BLaER1 treated with 17β-estradiol and CSF1 and Interleukin-3, amounts not matched to agents 10 nM and 100 nM (cell line): ENCODE measurements around the gene CIP2A.

Experiments
- H3K27ac ChIP-seq, 11 experiments: shearing (Covaris generic); formaldehyde crosslinking; 2 replicates each; pipeline ENCODE4 v1.8.1; 2022
- H3K27me3 ChIP-seq, 11 experiments: shearing (Covaris generic); formaldehyde crosslinking; 2 replicates each; pipeline ENCODE4 v1.8.1; 2022
- H3K36me3 ChIP-seq, 11 experiments: shearing (Covaris generic); formaldehyde crosslinking; 2 replicates each; pipeline ENCODE4 v1.8.1; 2022
- H3K4me1 ChIP-seq, 10 experiments: shearing (Covaris generic); formaldehyde crosslinking; 2 replicates each; pipeline ENCODE4 v1.8.1; 2022
- H3K4me2 ChIP-seq, 11 experiments: shearing (Covaris generic); formaldehyde crosslinking; 2 replicates each; pipeline ENCODE4 v1.8.1; 2022
- H3K4me3 ChIP-seq, 10 experiments: shearing (Covaris generic); formaldehyde crosslinking; 2 replicates each; pipeline ENCODE4 v1.8.1; 2022
- H3K9ac ChIP-seq, 11 experiments: shearing (Covaris generic); formaldehyde crosslinking; 2 replicates each; pipeline ENCODE4 v1.8.1; 2022
- H3K9me3 ChIP-seq, 11 experiments: shearing (Covaris generic); formaldehyde crosslinking; replicated peaks in 1 of 11; 2 replicates each; pipeline ENCODE4 v1.8.1; 2022
- H4K20me1 ChIP-seq, 11 experiments: shearing (Covaris generic); formaldehyde crosslinking; 2 replicates each; pipeline ENCODE4 v1.8.1; 2022
- Cebpa-rat ChIP-seq, 11 experiments: shearing (Covaris generic); IDR thresholded peaks; 2 replicates each; pipeline ENCODE4 v1.8.1; 2022

Gene CIP2A

GRCh38 chr3:108525971-108526370 is 63.3 kb downstream of the CIP2A start:
- Histone ChIP-seq H3K9me3 (no peaks in the 10 kb centered on the region), H3K4me1 (peaks cover 0 to 33% (median 10%) of the 10 kb centered on the region in 10 experiments; a peak in 13 of 20 replicates), H3K27ac (no peak overlapping the region), H3K4me3 (no peak overlapping the region), H3K36me3 (no peaks in the 10 kb centered on the region), H4K20me1 (no peaks in the 10 kb centered on the region), H3K27me3 (no peaks in the 10 kb centered on the region), H3K9ac (no peak overlapping the region), H3K4me2 (0 out of 22 replicates have a peak overlapping the region, but pooled peaks of 1 of the 11 experiments have one; percentile 1)
- no peak for TF ChIP-seq Cebpa-rat (IDR thresholded peaks at IDR 0.05)

- Histone ChIP-seq H3K9me3 (no peaks in the 10 kb centered on the region), H4K20me1 (no peaks in the 10 kb centered on the region), H3K27ac (no peak overlapping the region), H3K36me3 (no peaks in the 10 kb centered on the region), H3K4me3 (no peak overlapping the region), H3K9ac (no peak overlapping the region), H3K4me2 (no peak overlapping the region), H3K27me3 (no peaks in the 10 kb centered on the region), H3K4me1 (peaks cover 0 to 32% (median 10%) of the 10 kb centered on the region in 10 experiments; a peak in 13 of 20 replicates)
- TF ChIP-seq Cebpa-rat (IDR thresholded peaks at IDR 0.05), result no peak
Measured at GRCh38 chr3:108525256-108525655, 64.0 kb downstream of the CIP2A start.

GRCh38 chr3:108524537-108524936 is 64.7 kb downstream of the CIP2A start:
- TF ChIP-seq Cebpa-rat (IDR thresholded peaks at IDR 0.05), result no peak
- Histone ChIP-seq H3K4me1 (peaks cover 0 to 25% (median 10%) of the 10 kb centered on the region in 10 experiments; a peak in 13 of 20 replicates), H3K4me2 (no peak overlapping the region), H3K36me3 (no peaks in the 10 kb centered on the region), H4K20me1 (no peaks in the 10 kb centered on the region), H3K27me3 (no peaks in the 10 kb centered on the region), H3K4me3 (no peak overlapping the region), H3K9ac (no peak overlapping the region), H3K27ac (no peak overlapping the region), H3K9me3 (no peaks in the 10 kb centered on the region)

- Histone ChIP-seq H4K20me1 (no peaks in the 10 kb centered on the region), H3K36me3 (no peaks in the 10 kb centered on the region), H3K4me2 (no peak overlapping the region), H3K27me3 (no peaks in the 10 kb centered on the region), H3K9ac (no peak overlapping the region), H3K9me3 (no peaks in the 10 kb centered on the region), H3K27ac (no peak overlapping the region), H3K4me1 (no peaks in the 10 kb centered on the region), H3K4me3 (no peak overlapping the region)
- no peak for TF ChIP-seq Cebpa-rat (IDR thresholded peaks at IDR 0.05)
Measured at GRCh38 chr3:108518895-108519294, 70.3 kb downstream of the CIP2A start.

- no peaks in the 10 kb centered on the region for H3K4me1 ChIP-seq
- H3K27me3 ChIP-seq, result no peaks in the 10 kb centered on the region
- H3K27ac ChIP-seq, result no peak overlapping the region
- no peak overlapping the region for H3K4me2 ChIP-seq
- no peak overlapping the region for H3K4me3 ChIP-seq
- no peaks in the 10 kb centered on the region for H3K9me3 ChIP-seq
- no peaks in the 10 kb centered on the region for H3K36me3 ChIP-seq
- H3K9ac ChIP-seq, result no peak overlapping the region
- no peak for TF ChIP-seq Cebpa-rat (IDR thresholded peaks at IDR 0.05)
- H4K20me1 ChIP-seq, result no peaks in the 10 kb centered on the region
Measured at GRCh38 chr3:108516881-108517280, 72.4 kb downstream of the CIP2A start.

- Histone ChIP-seq H3K27ac (no peak overlapping the region), H3K4me1 (no peaks in the 10 kb centered on the region), H3K4me3 (no peak overlapping the region), H3K9ac (no peak overlapping the region), H3K4me2 (no peak overlapping the region), H3K27me3 (no peaks in the 10 kb centered on the region), H3K9me3 (no peaks in the 10 kb centered on the region), H3K36me3 (no peaks in the 10 kb centered on the region), H4K20me1 (no peaks in the 10 kb centered on the region)
- no peak for TF ChIP-seq Cebpa-rat (IDR thresholded peaks at IDR 0.05)
Measured at GRCh38 chr3:108513961-108514360, 75.3 kb downstream of the CIP2A start.

GRCh38 chr3:108512671-108513070 is 76.6 kb downstream of the CIP2A start:
- Histone ChIP-seq H3K36me3 (no peaks in the 10 kb centered on the region), H3K4me3 (no peak overlapping the region), H3K4me1 (no peaks in the 10 kb centered on the region), H3K27me3 (no peaks in the 10 kb centered on the region), H3K9me3 (no peaks in the 10 kb centered on the region), H4K20me1 (no peaks in the 10 kb centered on the region), H3K9ac (no peak overlapping the region), H3K4me2 (no peak overlapping the region), H3K27ac (no peak overlapping the region)
- no peak for TF ChIP-seq Cebpa-rat (IDR thresholded peaks at IDR 0.05)

- no peak overlapping the region for H3K4me2 ChIP-seq
- no peaks in the 10 kb centered on the region for H3K36me3 ChIP-seq
- H3K9ac ChIP-seq, result no peak overlapping the region
- no peaks in the 10 kb centered on the region for H3K4me1 ChIP-seq
- no peaks in the 10 kb centered on the region for H3K9me3 ChIP-seq
- no peak overlapping the region for H3K4me3 ChIP-seq
- no peak overlapping the region for H3K27ac ChIP-seq
- no peaks in the 10 kb centered on the region for H4K20me1 ChIP-seq
- H3K27me3 ChIP-seq, result no peaks in the 10 kb centered on the region
- TF ChIP-seq Cebpa-rat (IDR thresholded peaks at IDR 0.05), result no peak
Measured at GRCh38 chr3:108511490-108511889, 77.7 kb downstream of the CIP2A start.

DNA sequence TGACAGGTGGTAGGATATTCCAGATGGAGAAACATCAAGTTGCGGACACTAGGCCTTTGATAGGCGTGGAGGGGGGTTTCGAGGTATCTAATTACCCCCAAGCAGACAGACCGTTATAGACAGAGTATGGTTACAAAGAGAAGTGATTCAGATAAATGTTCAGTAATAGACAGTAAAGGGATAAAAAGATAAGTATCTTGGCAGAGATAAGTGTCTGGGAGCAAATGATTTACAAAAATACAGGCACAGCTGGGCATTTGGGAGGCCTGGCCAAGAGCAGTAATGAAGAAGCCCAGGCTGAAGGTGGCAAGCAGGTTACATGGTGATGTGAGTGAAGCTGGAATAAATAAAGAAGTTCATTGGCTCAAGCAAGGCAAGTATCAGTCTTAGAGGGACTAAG is 78.2 kb downstream of the CIP2A start:
- H3K27ac ChIP-seq, result no peak overlapping the region
- TF ChIP-seq Cebpa-rat (IDR thresholded peaks at IDR 0.05), result no peak
- H3K4me1 ChIP-seq, result no peaks in the 10 kb centered on the region
- no peaks in the 10 kb centered on the region for H4K20me1 ChIP-seq
- no peak overlapping the region for H3K4me3 ChIP-seq
- no peaks in the 10 kb centered on the region for H3K27me3 ChIP-seq
- H3K4me2 ChIP-seq, result no peak overlapping the region
- H3K9me3 ChIP-seq, result no peaks in the 10 kb centered on the region
- no peak overlapping the region for H3K9ac ChIP-seq
- no peaks in the 10 kb centered on the region for H3K36me3 ChIP-seq

DNA sequence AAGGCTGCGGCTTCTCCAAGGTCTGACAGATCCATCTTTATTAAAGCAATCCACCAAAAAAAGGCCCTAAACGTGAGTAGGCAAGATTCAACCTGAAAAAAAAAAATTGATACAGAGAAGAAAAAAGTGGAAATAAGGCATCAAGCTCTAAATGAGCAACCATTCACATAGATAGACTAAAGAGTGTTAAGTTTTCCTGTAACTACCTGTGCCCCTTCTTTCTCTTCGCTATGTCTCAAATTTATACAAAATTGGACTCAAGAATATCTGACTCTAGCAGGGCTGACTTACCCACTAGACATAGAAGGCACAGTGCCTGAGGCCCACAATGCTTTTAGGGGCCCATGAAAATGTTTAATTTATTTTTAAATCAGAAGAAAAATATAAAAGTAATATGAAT is 78.7 kb downstream of the CIP2A start, which contains the start of gene MYH15:
Gene MYH15, minus strand, starts transcription at position 101 of the 400 bp plus-strand sequence. Its CDS starts 66 bp downstream, at position 35.
- Histone ChIP-seq H3K9ac (no peak within 1 kb of the TSS), H3K36me3 (no peaks in the 10 kb centered on the region), H3K27ac (no peak within 1 kb of the TSS), H3K27me3 (no peaks in the 10 kb centered on the region), H4K20me1 (no peaks in the 10 kb centered on the region), H3K4me3 (no peak within 1 kb of the TSS), H3K4me2 (no peak within 1 kb of the TSS), H3K9me3 (no peaks in the 10 kb centered on the region), H3K4me1 (no peaks in the 10 kb centered on the region)
- no peak for TF ChIP-seq Cebpa-rat (IDR thresholded peaks at IDR 0.05)
